ENCODE measurements around the gene ALDH7A1.
A peak's percentile ranks its signal among the peaks of the same experiment; 100 is the strongest.
"Not testable (repeated sequence)": the region's sequence is repeated elsewhere in the genome, so short reads cannot be mapped to it uniquely, and the experiment has no call there.

The ALDH7A1 gene

DNA sequence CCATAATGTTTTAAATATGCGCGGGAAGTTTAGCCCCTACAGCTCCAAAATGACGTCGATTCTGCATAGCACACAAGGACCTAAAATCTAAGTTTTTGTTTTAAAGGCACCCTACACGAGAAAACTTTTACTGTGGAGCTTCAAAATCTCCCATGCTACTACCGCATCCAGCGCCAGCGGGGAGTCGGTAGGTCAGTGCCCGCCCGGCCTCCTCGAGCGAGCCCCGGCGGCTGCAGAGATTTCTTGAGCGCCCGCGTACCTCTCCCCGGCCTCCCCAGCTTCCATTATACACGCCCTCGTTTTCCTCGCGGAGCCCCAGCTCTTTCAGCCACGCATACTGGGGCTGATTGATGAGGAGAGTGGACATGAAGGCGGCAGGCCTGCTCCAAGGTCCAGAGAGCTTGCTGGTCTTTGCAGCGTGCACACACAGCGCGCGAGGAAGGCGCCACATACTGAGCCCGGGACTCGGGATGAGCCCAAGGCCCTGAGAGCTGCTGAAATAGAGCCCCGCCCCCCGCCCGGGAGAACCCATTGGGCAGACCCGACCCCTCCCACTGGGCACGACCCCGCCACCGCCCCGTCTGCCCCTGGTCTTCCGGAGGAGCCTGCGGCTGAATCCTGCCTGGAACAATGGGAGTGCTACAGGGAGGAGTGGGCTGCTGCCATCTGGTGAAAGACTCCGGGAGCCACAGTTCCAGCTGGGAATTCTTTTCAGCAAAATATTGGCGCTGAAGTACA lies at the start of gene ALDH7A1:
Gene ALDH7A1, minus strand, starts transcription at position 472 of the 738 bp plus-strand sequence. Its CDS starts 21 bp downstream, at position 451.
- DNase-seq = peak; percentile 51

GRCh38 chr5:126641387-126641786 lies 46.4 kb upstream of the ALDH7A1 start:
- no peak for DNase-seq

- no peak for DNase-seq
These were observed 45.8 kb upstream of the ALDH7A1 start for GRCh38 chr5:126640866-126641265.

DNA sequence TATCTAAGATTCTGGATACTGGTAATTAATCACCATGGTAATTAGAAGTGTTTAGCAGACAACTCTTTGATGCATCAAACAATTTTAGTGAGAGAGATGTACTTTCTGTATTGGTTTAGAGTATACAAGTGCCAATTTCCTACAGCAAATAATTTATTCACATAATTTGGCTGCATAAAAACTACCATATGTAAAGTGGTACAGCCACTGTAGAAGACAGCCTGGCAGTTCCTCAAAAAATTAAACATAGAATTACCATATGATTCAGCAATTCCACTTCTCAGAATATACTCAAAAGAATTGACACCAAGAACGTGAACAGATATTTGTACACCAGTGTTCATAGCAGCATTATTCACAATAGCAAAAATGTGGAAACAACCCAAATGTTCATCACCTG lies 41.9 kb upstream of the ALDH7A1 start:
- DNase-seq = no peak

DNA sequence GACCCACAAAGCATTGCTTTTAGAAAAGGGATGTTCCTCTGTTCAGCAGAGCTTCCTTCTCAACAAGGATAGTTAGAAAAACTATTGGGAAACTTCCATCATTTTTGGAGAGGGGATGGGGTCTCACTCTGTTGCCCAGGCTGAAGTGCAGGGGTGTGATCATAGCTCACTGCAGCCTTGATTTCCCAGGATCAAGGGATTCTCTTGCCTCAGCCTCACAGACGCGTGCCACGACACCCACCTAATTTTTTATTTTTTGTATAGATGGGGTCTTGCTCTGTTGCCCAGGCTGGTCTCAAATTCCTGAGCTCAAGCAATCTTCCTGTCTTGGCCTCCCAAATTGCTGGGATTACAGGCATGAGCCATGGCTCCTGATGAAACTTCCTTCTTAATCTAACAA lies 40.6 kb upstream of the ALDH7A1 start:
- DNase-seq = no peak

- no peak for DNase-seq
These were observed 38.5 kb upstream of the ALDH7A1 start for GRCh38 chr5:126633552-126633951.

GRCh38 chr5:126631920-126632319 lies 36.9 kb upstream of the ALDH7A1 start:
- DNase-seq = no peak

GRCh38 chr5:126628102-126628501 lies 33.1 kb upstream of the ALDH7A1 start:
- DNase-seq = no peak

- DNase-seq = no peak
These were observed 29.5 kb upstream of the ALDH7A1 start for GRCh38 chr5:126624534-126624933.

DNA sequence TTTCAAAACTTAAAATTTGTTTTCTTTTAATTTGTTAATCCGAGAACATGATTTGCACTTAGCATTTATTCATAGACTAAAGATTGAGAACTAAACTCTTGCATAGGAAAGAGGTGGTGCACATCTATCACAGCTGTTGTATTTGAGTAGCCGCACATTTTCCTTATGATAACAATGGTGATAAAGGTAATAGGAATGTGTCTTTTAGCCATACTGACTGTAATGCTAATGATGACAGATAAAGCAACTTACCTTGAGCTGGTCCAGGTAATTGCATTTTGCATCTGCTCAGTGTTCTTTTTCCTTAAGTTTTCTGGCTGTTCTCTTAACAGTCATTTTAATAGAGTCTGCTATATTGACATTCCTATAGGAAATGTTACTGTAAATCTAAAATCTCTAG lies 24.8 kb upstream of the ALDH7A1 start:
- DNase-seq = no peak

DNA sequence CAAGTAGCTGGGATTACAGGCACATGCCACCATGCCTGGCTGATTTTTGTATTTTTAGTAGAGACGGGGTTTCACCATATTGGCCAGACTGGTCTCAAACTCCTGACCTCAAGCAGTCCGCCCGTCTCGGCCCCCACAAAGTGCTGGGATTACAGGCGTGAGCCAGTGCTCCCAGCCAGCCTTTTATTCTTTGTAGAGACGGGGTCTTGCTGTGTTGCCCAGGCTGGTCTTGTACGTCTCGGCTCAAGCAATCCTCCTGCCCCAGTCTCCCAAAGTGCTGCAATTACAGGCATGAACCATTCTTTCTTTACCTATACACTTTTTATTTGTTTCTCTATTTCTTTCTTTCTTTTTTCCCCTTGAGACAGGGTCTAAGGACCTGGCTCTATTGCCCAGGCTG lies 22.6 kb upstream of the ALDH7A1 start:
- not testable (repeated sequence) for DNase-seq

DNA sequence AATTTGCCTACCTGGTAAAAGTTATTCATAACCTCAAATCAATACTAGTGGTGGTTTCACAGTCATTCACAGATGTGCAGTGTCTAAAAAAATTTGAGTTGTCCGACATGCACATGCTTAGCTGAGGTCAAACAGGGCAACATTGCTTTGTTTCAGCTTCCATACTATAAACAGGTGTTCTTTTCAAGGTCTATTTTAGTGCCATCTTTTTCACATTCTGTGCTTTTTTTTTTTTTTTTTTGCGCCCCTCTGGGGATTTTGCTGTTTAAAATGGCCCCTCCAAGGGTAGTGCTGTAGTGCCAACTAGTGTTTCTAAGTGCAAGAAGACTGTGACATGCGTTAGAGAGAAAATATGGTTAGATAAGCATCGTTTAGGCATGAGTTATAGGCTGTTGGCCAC lies 20.3 kb upstream of the ALDH7A1 start:
- no peak for DNase-seq

- DNase-seq = no peak
These were observed 19.0 kb upstream of the ALDH7A1 start for GRCh38 chr5:126613941-126614592.

DNA sequence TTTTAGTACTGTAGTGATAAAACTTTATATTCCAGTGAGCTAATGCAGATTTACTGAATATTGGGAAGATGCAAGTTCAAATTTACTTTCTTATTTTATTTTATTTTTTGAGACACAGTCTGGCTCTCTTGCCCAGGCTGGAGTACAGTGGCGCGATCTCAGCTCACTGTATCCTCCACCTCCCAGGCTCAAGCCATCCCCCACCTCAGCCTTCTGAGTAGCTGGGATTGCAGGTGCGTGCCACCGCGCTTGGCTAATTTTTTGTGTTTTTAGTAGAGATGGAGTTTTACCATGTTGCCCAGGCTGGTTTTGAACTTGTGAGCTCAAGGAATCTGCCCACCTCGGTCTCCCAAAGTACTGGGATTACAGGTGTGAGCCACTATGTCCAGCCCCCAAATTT lies 15.6 kb upstream of the ALDH7A1 start:
- no peak for DNase-seq

DNA sequence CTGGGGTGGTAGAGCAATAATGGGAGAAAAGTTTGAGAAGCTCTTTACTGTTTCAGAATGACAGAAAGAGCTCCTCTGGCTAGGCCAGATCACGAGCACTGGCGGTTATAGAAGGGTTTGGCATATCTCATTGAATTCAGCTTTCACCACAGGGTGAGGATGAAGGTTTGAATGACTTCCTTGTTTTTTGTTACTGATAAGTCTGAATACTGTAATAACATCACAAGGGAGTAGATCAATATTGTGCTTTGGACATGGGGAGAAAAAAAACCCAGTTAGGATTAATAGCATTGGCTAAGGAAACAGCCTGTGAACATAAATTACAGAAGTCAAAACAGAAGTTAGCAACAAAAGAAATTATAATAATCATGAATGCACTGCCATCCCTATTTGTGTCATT lies 15.1 kb upstream of the ALDH7A1 start:
- no peak for DNase-seq

DNA sequence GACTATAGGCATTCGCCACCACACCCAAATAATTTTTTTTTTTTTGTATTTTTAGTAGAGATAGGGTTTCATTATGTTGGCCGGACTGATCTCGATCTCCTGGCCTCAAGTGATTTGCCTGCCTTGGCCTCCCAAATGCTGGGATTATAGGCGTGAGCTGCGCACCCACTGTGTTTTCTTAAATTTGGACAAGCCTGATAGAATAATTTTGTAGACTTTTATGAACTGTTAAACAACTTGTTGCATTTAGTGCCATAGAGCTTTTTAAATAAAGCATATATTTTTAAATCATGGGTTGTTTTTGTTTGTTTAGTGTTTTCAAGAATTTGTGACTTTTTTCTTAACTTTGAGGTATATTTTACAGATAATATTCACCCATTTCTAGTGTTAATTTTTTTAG lies 10.5 kb upstream of the ALDH7A1 start:
- no peak for DNase-seq

- no peak for DNase-seq
These were observed 8.5 kb upstream of the ALDH7A1 start for GRCh38 chr5:126603402-126603991.

- DNase-seq = peak; percentile 77
These were observed 5.9 kb upstream of the ALDH7A1 start, which contains the start of gene PHAX for GRCh38 chr5:126600631-126601511. Gene PHAX (plus strand): TSS chr5:126600947. CDS start chr5:126600963, 16 bp downstream.

DNA sequence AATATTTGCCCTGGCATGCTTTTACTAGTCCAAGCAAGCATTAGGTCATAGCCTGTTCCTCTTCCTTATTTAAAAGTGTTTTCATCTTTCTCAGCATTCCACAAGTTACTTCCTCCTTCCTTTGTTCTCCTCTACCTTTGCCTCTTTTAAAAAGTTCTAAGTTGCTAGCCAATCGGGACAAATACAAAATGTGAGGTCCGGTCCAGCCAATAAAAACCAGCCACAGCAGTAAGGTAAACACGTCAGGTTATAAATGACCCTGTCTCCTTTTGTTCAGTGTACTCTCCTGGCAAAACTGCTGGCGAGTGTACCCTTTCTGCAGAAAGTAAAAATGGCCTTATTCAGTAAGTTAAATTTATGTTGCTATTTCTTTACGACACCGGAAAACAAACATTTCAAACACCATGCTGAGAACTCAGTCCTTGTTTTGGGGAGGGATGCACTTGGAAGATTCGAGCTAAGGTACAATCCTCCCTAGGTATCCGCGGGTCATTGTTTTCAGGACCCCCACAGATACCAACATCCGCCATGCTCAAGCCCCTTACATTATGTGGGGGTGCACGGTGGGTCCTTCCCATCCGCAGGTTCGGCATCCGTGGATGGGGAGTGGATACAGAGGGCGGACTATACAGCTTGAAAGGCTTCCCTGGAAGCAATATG lies 5.1 kb upstream of the ALDH7A1 start:
- not testable (repeated sequence) for DNase-seq

DNA sequence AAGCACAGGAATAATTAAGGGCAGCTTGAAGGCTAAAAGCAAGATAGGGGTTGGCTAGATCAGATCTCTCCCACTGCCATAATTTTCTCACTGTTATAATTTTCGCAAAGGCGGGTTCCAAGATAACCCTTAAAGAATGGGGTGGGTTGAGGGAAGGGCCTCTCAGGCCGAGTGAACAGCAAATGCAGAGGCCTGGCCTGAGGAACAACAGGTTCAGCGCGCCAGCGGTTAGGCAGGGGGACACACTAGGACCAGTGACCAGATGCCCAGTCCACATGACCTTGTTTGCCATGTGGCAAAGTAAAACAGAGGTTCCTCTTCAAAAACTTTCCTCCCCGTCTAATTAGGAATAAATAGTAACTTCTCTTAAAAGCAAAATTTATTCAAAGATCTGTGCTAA lies 4.5 kb upstream of the ALDH7A1 start:
- DNase-seq = no peak

DNA sequence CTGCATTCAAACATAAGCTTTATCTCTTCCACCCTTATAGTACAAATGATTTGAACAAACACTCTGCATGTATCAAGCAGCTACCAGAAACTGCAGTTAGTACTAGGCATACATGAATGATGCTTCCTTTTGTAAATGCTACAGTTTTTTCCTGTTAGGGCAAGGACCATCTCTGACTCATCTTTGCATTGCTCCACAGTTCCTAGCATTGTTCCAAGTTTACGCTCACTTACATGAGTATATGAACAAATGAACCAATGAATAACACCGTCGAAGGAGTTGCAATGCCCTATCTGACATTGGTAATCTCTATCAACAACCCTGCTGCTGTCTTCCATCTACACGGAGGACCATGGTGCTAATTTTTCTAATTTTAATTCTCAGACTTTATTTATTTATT lies 2.1 kb upstream of the ALDH7A1 start:
- no peak for DNase-seq

- no peak for DNase-seq
These were observed 566 bp upstream of the ALDH7A1 start for GRCh38 chr5:126595486-126596083.
